GM15510 (cell line): ENCODE results near the gene GRIK1.

Source experiments
- POLR2A ChIP-seq: IDR thresholded peaks from 3 replicates; pipeline ENCODE4 v1.6.1; 2011; ENCODE audit warnings: borderline replicate concordance; ENCODE audit not compliant: insufficient read length; ENCODE audit errors: extremely low read depth

The GRIK1 gene

DNA sequence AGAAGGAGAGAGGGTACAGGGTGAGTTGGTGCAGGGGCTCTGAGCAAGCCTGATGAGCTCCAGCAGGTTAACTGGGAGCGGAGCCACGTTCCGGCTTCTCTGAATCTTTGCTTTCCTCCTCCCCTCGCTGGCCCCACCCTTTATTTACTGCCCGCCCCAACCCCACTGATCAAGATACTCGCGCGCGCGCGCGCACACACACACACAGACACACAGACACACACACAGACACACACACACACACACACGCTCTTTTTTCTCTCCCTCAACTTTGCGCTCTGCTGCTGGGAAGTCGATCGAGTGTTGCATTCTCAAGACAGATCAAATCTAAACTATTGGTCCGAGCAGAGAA lies at the start of gene GRIK1:
GRIK1 (minus strand) TSS at position 73 of the 352 bp plus-strand sequence.
- TF ChIP-seq POLR2A = no peak

DNA sequence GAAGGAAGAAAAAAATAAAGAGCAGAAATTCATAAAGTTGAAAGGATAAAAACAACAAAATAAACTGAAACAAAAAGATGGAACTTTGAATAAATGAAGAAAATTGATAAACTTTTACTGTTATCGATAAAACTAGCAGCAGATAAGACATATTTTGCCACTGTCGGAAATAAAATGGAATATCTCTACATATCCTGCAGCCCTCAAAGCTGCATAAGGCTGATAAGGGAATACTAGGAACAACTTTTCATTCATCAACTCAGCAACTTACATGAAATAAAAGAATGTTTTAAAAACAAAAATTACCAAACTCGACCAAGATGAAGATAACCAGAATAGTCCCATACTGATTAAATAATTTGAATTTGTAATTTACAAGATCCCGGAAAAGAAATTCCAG lies 48.0 kb upstream of the GRIK1 start:
- TF ChIP-seq POLR2A = no peak

GRCh38 chr21:29985866-29986265 lies 46.1 kb upstream of the GRIK1 start:
- TF ChIP-seq POLR2A = no peak

DNA sequence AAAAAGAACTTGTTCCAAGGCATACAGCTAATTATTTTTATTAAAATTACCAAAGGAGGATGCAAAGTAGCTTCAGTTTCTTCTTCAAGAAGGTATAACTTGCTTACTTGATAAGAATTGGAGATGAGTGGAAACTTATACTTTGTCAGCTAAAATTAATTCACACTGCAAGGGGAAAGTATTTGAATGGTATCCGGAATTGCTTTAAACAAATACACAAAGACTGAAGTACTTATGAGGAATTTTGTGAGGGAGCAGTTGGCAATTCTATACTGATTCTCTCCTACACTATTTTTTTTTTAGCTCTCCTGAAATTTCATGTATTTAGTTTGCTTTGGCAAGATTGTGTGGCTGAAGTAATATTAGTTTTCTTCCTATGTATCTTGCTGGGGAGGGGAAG lies 39.2 kb upstream of the GRIK1 start:
- no peak for TF ChIP-seq POLR2A

- TF ChIP-seq POLR2A = no peak
Measured at GRCh38 chr21:29975776-29976175, 36.0 kb upstream of the GRIK1 start.

DNA sequence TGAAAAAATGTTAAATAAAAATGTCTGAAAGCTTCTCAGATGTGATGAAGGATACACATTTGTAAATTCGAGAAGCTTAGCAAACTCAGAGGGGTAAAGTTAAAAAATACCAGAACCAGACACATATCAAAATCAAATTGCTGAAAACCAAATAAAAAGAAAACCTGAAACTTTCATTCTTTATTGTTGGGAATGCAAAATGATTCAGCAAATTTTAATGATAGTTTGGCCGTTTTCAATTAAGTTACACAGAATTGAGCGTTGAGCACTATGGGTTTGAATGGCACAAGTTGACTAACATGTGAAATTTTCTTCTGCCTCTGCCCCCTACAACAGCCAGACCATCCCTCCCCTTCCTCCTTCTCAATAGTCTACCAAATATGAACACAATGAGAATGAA lies 33.5 kb upstream of the GRIK1 start:
- TF ChIP-seq POLR2A = no peak

DNA sequence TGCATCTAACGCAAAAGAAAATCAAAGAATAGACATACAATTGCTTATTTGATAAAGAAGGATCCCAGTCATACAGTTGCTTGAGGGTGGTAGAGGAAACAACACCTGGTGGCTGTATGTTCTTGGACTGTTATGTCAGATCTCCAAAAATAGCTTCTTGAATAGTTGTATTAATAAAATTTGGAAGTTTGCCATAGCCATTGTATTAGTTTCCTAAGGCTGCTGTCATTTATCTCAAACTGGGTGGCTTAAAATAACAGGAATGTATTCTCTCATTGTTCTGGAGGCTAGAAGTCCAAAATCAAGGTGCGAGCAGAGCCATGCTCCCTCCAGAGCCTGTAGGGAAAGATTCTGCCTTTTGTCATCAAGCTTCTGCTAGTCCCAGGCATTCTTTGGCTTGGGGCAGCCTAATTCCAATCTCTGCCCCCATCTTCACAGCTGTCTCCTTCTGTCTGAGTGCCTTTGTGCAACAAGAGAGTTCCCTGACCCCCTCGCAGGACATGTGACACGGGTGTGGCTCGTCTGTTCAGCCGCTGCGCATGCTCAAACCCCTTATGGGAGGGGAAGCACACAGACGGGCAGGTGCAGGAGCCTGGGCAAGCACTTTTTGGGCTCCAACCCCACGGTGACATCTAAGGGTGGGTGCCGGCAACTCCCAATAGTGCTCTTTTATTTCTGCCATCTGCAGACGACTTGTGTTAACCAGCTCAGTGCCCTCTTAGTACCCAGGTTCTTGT lies 21.7 kb upstream of the GRIK1 start:
- TF ChIP-seq POLR2A = no peak

- no peak for TF ChIP-seq POLR2A
Measured at GRCh38 chr21:29958551-29958950, 18.8 kb upstream of the GRIK1 start.

- no peak for TF ChIP-seq POLR2A
Measured at GRCh38 chr21:29953690-29954089, 13.9 kb upstream of the GRIK1 start.

DNA sequence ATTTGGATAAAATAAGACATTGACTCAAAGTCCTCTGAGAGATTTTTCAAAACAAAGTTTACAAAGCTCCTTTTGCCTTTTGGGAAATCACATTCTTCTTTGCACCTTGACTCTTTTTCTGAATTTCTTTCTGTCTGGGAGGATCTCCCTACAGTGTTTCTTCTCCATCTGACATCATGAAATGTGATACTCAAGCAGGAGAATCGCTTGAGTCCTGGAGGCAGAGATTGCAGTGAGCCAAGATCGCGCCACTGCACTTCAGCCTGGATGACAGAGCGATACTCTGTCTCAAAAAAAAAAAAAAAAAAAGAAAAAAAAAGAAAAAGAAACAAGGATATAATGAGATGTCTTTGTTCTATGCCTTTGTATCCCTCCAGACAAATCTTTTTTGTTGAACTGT lies 13.3 kb upstream of the GRIK1 start:
- TF ChIP-seq POLR2A = no peak

- no peak for TF ChIP-seq POLR2A
Measured at GRCh38 chr21:29951911-29952310, 12.1 kb upstream of the GRIK1 start.

GRCh38 chr21:29949991-29950390 lies 10.2 kb upstream of the GRIK1 start:
- TF ChIP-seq POLR2A = no peak

GRCh38 chr21:29947119-29947518 lies 7.3 kb upstream of the GRIK1 start:
- no peak for TF ChIP-seq POLR2A

- no peak for TF ChIP-seq POLR2A
Measured at GRCh38 chr21:29943885-29944284, 4.1 kb upstream of the GRIK1 start.

DNA sequence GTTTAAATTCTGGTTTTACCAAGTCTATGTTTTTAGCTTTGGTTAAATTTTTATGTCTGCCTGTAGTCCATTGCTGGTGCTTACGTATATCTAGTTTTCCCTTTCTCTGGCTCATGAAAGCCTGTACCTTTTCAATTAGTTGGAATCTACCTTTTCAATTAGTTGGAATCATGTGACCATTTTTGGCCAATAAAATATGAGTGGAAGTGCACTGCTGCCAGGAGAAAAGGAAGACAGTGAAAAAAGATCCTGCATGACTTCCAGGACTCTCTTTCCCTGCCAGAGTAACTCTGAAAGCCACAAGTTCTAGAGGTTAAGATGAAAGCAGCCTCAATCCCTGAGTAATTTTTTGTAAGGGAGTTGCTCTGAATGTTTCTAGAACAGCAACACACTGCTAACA lies 2.2 kb upstream of the GRIK1 start:
- no peak for TF ChIP-seq POLR2A

GRCh38 chr21:29940991-29941390 lies 1.2 kb upstream of the GRIK1 start:
- no peak for TF ChIP-seq POLR2A

DNA sequence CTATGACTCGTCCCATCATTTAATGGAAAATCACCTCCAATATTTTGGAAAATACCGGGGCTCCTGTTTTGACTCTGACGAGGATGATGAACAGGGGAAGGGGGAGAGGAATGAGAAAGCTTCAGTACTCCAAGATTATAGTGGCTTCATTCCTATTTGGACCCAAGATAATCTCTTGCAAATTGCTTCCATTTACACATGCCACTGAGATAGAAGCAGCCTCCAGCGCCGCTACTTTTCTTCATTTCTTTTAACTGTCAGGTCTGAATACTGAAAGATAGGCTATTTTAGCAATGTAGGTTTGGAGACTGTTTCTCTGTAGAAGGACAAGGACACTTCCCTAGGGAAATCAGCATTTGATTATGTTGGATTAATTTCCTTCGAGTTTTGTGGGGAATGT lies 565 bp upstream of the GRIK1 start:
- TF ChIP-seq POLR2A = no peak
